ENCODE measurements around the gene PDGFRA.
"Not testable (repeated sequence)": the region's sequence is repeated elsewhere in the genome, so short reads cannot be mapped to it uniquely, and the experiment has no call there.

PDGFRA gene

GRCh38 chr4:54228056-54228527, 1.0 kb upstream of the PDGFRA start:
- DNase-seq: peak; percentile 66 to 72

- no peak for DNase-seq
These were observed 547 bp upstream of the PDGFRA start for GRCh38 chr4:54228546-54228945.

GRCh38 chr4:54229631-54230483, 764 bp downstream of the PDGFRA start:
- DNase-seq: peak in 1 of 2 experiments; percentile 15

GRCh38 chr4:54230484-54231418, 1.7 kb downstream of the PDGFRA start:
- DNase-seq: peak in 1 of 2 experiments; percentile 9

- no peak for DNase-seq
These were observed 2.3 kb downstream of the PDGFRA start for GRCh38 chr4:54231419-54231767.

DNA sequence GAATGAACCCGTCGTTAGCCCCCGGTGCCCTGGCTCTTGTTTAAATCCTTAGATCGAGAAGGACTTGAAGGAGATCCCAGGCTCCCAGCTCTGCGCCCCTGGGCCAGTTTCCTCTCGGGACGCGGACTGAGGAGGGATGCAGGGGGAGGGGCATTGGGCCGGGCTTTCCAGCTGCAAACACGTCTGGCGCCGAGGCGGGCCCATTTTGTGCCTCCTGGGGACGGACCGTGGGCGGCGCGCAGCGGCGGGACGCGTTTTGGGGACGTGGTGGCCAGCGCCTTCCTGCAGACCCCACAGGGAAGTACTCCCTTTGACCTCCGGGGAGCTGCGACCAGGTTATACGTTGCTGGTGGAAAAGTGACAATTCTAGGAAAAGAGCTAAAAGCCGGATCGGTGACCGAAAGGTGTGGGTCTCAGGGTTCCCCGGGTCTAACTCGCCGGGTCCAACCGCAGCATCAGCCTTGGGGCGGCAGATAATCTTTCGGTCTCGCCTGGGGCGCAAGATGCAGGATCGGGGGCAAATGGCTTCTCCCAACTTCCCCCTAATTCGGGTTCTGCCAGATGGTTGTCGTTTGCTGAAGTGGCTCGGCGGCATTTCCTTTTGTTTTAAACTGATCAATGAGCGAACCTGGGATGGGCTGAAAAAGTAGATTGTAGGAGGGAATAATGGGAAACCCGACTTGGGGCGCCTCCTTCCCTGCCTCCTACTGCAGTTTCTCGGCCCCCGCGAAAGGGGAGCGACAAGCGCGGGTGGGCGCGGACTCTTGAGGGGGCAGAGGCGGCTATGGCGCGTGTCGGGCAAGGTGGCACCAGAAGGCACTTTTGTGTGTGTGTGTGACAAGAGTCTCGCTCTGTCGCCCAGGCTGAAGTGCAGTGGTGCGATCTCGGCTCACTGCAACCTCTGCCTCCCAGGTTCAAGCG, 2.9 kb downstream of the PDGFRA start:
- DNase-seq: peak in 1 of 2 experiments; percentile 11

DNA sequence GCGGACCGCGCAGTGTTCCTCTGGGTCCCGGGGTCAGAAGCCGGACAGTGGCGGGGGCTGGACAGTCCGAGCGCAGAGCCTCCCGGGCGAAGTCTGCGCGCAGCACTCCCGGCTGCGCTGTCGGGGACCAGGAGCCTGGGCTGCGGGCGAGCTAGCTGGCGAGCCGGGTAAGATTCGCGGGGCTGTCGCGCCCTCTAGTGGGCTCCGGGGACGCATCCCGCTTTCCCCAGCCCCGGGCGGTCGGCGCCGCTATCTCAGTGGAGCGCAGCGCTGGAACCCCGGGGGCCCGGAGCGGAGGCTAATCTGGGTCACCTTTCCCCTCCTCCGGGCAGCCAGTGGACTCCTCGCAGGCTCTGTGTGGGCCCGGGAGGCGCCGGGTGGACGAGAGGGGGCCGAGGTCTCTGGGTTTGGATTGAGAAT, 4.2 kb downstream of the PDGFRA start:
- peak; percentile 83 to 86 for DNase-seq

GRCh38 chr4:54233697-54234496, 4.8 kb downstream of the PDGFRA start:
- DNase-seq: peak; percentile 65 to 76

- no peak for DNase-seq
These were observed 5.6 kb downstream of the PDGFRA start for GRCh38 chr4:54234497-54235205.

GRCh38 chr4:54236316-54236715, 7.2 kb downstream of the PDGFRA start:
- not testable (repeated sequence) for DNase-seq

DNA sequence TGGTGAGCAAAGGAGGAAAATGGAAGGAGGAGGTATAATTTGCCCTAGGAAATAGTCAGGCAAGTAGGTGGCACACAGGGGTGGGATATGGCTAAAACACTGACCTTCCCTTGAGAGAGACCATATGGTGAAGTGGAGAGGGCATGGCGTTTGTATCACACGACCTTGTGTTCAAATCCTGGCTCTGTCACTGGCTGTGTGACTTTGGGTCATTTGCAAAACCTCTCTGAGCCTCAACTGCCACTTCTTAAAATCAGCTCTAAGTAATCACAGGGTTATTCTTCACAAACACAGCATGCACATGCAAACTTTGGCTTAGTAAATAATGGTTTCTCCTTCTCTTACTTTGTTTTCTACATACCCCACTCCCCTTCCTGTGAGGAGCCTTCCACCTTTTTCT, 8.7 kb downstream of the PDGFRA start:
- DNase-seq: no peak

DNA sequence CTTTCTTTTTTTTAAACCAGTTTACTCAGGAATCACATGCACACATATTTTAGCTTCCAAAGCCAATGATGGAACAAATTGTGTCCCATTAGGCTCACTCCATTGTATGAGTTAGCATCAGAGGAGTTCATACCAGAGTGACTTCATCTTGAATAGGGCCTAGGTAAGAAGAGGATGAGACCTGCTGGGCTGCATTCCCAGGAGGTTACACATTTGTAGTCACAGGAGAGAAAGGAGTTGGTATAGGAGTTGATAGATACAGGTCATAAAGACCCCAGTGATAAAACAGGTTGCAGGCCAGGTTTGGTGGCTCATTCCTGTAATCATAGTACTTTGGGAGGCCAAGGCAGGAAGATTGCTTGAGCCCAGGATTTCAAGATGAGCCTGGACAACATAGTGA, 9.3 kb downstream of the PDGFRA start:
- no peak for DNase-seq

DNA sequence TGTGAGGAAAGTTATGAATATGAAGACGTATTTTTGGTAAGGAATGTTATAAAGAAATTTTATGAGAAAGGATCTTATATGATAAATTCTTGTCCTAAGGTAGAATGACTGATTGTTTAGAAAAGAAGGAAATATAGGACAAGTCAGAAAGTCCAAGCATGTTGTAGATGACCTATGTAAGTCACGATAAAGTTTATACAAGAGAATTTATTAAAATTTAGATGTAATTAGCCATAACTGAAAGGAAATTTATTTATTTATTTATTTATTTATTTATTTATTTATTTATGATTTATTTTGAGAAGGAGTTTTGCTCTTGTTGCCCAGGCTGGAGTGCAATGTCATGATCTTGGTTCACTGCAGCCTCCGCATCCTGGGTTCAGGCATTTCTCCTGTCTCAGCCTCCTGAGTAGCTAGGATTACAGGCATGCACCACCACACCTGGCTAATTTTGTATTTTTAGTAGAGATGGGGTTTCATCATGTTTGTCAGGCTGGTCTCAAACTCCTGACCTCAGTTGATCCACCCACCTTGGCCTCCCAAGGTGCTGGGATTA, 12.3 kb downstream of the PDGFRA start:
- DNase-seq: not testable (repeated sequence)

- not testable (repeated sequence) for DNase-seq
These were observed 14.4 kb downstream of the PDGFRA start for GRCh38 chr4:54243541-54243940.

DNA sequence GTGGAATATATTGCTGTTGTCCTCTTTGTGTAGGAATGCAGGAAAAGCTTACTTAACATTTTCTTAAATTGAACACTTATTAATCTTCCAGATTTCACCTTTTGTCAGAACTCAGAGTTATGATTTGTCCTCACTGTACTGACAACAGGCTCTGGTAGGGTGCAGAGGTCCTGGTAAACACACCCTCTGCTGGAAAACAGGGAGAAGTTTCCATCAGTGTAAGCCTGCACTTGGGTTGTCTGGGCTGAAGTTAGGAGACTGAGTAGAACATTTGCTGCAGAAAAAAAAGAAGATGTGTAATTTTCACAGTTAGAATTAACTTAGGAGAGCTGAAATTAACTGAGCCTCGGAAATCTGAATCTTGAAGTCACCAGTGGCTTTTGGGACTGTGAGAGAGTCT, 23.2 kb downstream of the PDGFRA start:
- not testable (repeated sequence) for DNase-seq

DNA sequence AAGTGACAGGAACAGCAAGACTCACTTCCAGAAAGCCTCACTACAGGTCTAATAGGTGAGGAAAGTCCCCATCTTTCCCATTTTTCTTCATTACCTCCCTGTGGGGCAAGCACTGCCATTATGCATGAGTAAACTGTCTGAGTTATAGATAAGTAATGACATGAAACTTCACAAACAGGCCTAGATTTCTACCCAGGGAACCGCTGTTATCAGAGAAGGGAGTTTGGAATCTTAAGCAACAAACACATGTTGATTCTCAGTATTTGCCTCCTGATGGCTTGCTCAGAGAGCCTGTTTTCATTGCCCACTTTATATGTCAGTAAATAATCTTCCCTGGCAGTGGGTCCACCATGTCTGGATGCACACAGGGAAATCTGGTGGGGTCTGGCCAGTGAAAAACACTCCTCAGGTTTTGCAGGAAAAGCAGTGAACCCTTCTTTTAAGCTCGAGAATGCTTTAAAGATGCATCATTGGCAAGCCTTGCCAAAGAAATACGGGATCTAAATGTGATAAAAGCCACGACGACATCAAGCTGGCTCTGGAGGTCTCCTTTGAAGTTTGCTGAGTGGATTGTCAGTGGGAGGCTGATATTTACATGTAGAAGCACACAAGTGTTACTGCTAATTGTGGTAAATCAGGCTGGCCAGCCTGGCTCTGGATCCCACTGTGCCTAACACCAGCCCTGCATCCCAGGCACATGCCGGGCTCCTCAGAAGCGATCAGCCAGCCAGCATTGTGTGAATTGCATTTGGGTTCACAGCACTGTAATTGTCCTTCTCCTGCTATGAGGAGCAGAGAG, 25.2 kb downstream of the PDGFRA start:
- no peak for DNase-seq

GRCh38 chr4:54254915-54255246, 25.8 kb downstream of the PDGFRA start:
- DNase-seq: no peak

DNA sequence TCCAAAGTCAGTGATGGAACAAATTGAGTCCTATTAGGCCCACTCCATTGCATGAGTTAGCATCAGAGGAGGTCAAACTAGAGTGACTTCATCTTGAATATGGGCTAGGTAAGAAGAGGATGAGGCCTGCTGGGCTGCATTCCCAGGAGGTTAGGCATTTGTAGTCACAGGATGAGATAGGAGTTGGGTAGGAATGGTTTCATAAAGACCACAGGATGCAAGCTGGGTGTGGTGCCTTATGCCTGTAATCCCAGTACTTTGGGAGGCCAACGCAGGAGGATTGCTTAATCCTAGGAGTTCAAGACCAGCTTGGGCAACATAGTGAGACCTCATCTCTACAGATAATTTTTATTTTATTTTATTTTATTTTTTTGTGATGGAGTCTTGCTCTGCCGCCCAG, 26.8 kb downstream of the PDGFRA start:
- no peak for DNase-seq

All from activated CD4-positive, alpha-beta T cell treated with anti-CD3 and anti-CD28 coated beads, Interleukin-2, amount 50 U/mL, for 48 hours (primary cell).